D721Med (cell line): ENCODE results near the gene ZFP36L1.

Experiments
- DNase-seq: peaks from one replicate; pipeline ENCODE4 v3.0.0; 2011; ENCODE audit warnings: low spot score; ENCODE audit not compliant: insufficient read length
- FAIRE-seq: peaks from 2 replicates; lab custom pipeline; 2011; peaks lifted over from hg19 to GRCh38; lab: Jason Lieb, UNC
- TF ChIP-seq, protein P1 (sequence below): IDR thresholded peaks from 2 replicates; pipeline ENCODE4 v1.5.1; 2012; ENCODE audit warnings: mild to moderate bottlenecking, control low read depth; ENCODE audit not compliant: insufficient read depth; ENCODE audit errors: missing control alignments

Gene ZFP36L1, protein sequence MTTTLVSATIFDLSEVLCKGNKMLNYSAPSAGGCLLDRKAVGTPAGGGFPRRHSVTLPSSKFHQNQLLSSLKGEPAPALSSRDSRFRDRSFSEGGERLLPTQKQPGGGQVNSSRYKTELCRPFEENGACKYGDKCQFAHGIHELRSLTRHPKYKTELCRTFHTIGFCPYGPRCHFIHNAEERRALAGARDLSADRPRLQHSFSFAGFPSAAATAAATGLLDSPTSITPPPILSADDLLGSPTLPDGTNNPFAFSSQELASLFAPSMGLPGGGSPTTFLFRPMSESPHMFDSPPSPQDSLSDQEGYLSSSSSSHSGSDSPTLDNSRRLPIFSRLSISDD

GRCh38 chr14:68792979-68793733 is at the start of gene ZFP36L1:
TSS of gene ZFP36L1 (minus strand) at chr14:68793067. CDS start at chr14:68792938, 129 bp downstream.
- FAIRE-seq, result no peak
- no peak for DNase-seq
- TF ChIP-seq, protein P1, sequence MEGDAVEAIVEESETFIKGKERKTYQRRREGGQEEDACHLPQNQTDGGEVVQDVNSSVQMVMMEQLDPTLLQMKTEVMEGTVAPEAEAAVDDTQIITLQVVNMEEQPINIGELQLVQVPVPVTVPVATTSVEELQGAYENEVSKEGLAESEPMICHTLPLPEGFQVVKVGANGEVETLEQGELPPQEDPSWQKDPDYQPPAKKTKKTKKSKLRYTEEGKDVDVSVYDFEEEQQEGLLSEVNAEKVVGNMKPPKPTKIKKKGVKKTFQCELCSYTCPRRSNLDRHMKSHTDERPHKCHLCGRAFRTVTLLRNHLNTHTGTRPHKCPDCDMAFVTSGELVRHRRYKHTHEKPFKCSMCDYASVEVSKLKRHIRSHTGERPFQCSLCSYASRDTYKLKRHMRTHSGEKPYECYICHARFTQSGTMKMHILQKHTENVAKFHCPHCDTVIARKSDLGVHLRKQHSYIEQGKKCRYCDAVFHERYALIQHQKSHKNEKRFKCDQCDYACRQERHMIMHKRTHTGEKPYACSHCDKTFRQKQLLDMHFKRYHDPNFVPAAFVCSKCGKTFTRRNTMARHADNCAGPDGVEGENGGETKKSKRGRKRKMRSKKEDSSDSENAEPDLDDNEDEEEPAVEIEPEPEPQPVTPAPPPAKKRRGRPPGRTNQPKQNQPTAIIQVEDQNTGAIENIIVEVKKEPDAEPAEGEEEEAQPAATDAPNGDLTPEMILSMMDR, result no peak

DNA sequence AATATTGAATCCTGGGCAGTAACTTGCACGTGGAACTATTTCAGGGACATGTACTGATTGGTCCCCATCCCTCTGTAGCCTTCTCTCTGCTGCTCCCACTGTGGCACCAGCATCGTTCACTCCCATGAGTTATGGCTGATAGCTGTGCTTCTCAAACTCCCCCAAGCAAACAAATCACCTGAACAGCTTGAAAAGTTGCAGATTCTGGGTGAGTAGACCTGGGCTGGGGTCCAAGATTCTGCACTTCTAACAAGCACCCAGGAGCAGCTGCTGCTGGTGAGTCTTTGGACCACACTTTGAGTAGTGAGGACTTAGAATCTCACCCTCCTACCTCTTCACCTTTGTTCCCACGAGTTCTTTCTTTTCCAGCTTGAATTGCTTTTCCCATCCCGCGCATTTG is 49.4 kb upstream of the ZFP36L1 start:
- no peak for FAIRE-seq
- no peak for DNase-seq
- TF ChIP-seq, protein P1, result no peak

- FAIRE-seq, result no peak
- DNase-seq, result no peak
- TF ChIP-seq, protein P1, result no peak
Measured at GRCh38 chr14:68841016-68841809, 48.3 kb upstream of the ZFP36L1 start.

DNA sequence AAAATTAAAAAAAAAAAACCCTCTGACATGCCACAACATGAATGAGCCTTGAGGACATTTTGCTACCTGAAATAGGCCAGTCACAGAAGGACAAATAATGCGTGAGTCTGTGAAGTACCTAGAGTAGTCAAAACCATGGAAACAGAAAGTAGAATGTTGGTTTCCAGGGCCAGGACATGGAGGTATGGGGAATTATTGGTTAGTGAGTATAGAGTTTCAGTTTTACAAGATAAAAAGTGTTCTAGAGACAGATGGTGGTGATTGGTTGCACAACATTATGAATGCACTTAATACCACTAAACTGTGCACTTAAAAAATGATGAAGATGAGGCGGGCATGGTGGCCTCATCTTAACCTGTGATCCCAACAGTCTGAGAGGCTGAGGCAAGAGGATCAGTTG is 47.6 kb upstream of the ZFP36L1 start:
- TF ChIP-seq, protein P1, result no peak
- FAIRE-seq (no peak), DNase-seq (no peak)

DNA sequence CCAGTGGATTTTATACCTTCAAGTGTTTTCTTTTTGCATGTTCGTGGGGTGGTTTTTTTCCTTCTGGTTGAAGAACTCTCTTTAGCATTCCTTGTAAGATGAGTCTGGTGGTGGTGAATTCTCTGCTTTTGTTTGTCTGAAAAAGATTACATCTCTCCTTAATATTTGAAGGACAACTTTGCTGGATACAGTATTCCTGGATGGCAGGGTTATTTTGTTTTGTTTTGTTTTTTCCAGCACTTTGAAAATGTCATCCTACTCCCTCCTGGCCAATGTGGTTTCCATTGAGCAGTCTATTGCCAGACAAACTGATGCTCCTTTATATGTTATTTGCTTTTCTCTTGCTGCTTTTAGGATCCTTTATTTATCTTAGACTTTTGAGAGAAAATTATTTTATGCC is 43.2 kb upstream of the ZFP36L1 start:
- no peak for FAIRE-seq
- no peak for DNase-seq
- TF ChIP-seq, protein P1, result no peak

- TF ChIP-seq, protein P1, result no peak
- FAIRE-seq (no peak), DNase-seq (no peak)
Measured at GRCh38 chr14:68834816-68835215, 41.9 kb upstream of the ZFP36L1 start.
